NOMO-1 (cell line): ENCODE results near the gene ARID3C.

ENCODE experiments used
- DNase-seq, 2 experiments: peaks; one replicate each; lab custom pipeline; 2025; ENCODE audit not compliant: unreplicated experiment in 2 of 2; lab: John Stamatoyannopoulos, UW

Gene ARID3C

GRCh38 chr9:34578241-34579103 is 50.4 kb downstream of the ARID3C start:
- DNase-seq: peak in 1 of 2 experiments; percentile 17

- DNase-seq: no peak
These were observed 51.2 kb downstream of the ARID3C start for GRCh38 chr9:34577400-34578240.

GRCh38 chr9:34576597-34577399 is 52.1 kb downstream of the ARID3C start:
- DNase-seq: no peak

GRCh38 chr9:34575862-34576596 is 52.8 kb downstream of the ARID3C start:
- no peak for DNase-seq

GRCh38 chr9:34575241-34575640 is 53.6 kb downstream of the ARID3C start:
- DNase-seq: no peak

GRCh38 chr9:34574571-34574970 is 54.3 kb downstream of the ARID3C start:
- no peak for DNase-seq

GRCh38 chr9:34573599-34574325 is 55.1 kb downstream of the ARID3C start:
- DNase-seq: no peak

GRCh38 chr9:34572628-34573027 is 56.2 kb downstream of the ARID3C start:
- DNase-seq: no peak

- DNase-seq: no peak
These were observed 56.8 kb downstream of the ARID3C start for GRCh38 chr9:34572092-34572491.

GRCh38 chr9:34571481-34571810 is 57.4 kb downstream of the ARID3C start:
- DNase-seq: no peak
